ENCODE data around the gene USP10. TPM values are rescaled to one million over a fixed set of nuclear protein-coding genes. Genes with fewer than 3 reads are reported as not detected.

The USP10 gene
- total and polyA plus RNA-seq, 2 donors (not counting 1 experiment from before 2014, with no cell fraction given) = 48.9 to 134 TPM

DNA sequence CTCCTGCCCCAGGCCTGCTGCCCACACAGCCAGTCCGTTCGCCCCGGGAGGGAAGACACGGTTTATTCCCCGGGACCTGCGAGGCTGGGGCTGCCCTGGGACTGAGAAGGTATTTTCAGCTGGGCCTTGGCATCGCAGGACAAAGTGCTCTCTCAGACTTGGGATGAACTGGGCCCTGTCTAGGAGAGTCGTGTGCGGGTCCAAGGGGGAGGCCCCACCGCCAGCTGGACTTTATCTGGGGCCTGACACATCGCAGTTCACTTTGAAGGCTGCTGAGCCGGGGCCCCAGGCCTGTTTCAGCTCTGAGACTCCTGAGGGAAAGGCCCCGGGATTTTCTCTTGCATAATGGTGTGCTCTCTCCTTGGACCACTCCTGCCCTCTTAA lies 126.8 kb downstream of the USP10 start:
- DNase-seq = no peak
- intact Hi-C loops (cut with micrococcal nuclease) = no loop called here
- Histone ChIP-seq H3K4me2 (replicated peaks; ENCODE audit: low read depth, low read length, poor library complexity, severe bottlenecking) (no peak overlapping the region), H3K4me1 (ENCODE audit: control insufficient read depth in 2 of 2, insufficient read depth in 2 of 2, low read length in 2 of 2) (no peaks in the 10 kb centered on the region), H3K36me3 (replicated peaks in 1 of 2; ENCODE audit: control extremely low read depth in 1 of 2, control insufficient read depth in 1 of 2, extremely low read depth in 1 of 2, insufficient read depth in 2 of 2, low read length in 1 of 2) (no peaks in the 10 kb centered on the region), H3K4me3 (ENCODE audit: control extremely low read depth in 1 of 5, extremely low read depth in 1 of 5, insufficient read depth in 1 of 5, low read depth in 2 of 5, low read length in 4 of 5) (no peak overlapping the region), H3K27ac (ENCODE audit: low read length in 2 of 2) (no peak overlapping the region), H3K9ac (ENCODE audit: low read length) (no peak overlapping the region), H3K79me2 (ENCODE audit: control insufficient read depth, insufficient read depth, low read length) (no peaks in the 10 kb centered on the region), H3K9me3 (ENCODE audit: control extremely low read depth in 1 of 3, control insufficient read depth in 2 of 3, insufficient read depth in 1 of 3, low read length in 2 of 3) (peaks cover 0 to 3% (median 0%) of the 10 kb centered on the region in 3 donors), H4K20me1 (ENCODE audit: control insufficient read depth, insufficient read depth, low read length, poor library complexity, severe bottlenecking) (no peaks in the 10 kb centered on the region), H3K27me3 (replicated peaks in 1 of 4; ENCODE audit: control extremely low read depth in 1 of 4, control insufficient read depth in 3 of 4, insufficient read depth in 4 of 4, low read length in 3 of 4) (peaks cover 0 to 18% (median 3%) of the 10 kb centered on the region in 4 experiments), H2AFZ (ENCODE audit: insufficient read depth, low read depth, low read length, poor library complexity, severe bottlenecking) (no peak overlapping the region)
- Mint-ChIP-seq H3K9me3 (ENCODE audit: insufficient read depth) (no peaks in the 10 kb centered on the region), H3K27ac (no peak overlapping the region), H3K4me1 (no peaks in the 10 kb centered on the region), H3K4me3 (no peak overlapping the region), H3K27me3 (peaks cover 35% of the 10 kb centered on the region)
- WGBS (ENCODE audit: insufficient coverage) = 97% methylated on average over 12 of the region's 13 CpGs
- no peak for ATAC-seq (ENCODE audit: low read depth)
- CTCF ChIA-PET = interaction anchor here (0.6 kb wide), 1 partner anchor 15 kb away, joined by 3 read pairs; no protein-coding TSS in a partner anchor
- POLR2A ChIA-PET = no interaction called here
- TF ChIP-seq, protein P1, sequence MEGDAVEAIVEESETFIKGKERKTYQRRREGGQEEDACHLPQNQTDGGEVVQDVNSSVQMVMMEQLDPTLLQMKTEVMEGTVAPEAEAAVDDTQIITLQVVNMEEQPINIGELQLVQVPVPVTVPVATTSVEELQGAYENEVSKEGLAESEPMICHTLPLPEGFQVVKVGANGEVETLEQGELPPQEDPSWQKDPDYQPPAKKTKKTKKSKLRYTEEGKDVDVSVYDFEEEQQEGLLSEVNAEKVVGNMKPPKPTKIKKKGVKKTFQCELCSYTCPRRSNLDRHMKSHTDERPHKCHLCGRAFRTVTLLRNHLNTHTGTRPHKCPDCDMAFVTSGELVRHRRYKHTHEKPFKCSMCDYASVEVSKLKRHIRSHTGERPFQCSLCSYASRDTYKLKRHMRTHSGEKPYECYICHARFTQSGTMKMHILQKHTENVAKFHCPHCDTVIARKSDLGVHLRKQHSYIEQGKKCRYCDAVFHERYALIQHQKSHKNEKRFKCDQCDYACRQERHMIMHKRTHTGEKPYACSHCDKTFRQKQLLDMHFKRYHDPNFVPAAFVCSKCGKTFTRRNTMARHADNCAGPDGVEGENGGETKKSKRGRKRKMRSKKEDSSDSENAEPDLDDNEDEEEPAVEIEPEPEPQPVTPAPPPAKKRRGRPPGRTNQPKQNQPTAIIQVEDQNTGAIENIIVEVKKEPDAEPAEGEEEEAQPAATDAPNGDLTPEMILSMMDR (IDR thresholded peaks at IDR 0.05) = no peak
- no peak for TF ChIP-seq EZH2 (IDR thresholded peaks at IDR 0.05; ENCODE audit: borderline replicate concordance, insufficient read depth, low read depth, low read length, poor library complexity, severe bottlenecking)

DNA sequence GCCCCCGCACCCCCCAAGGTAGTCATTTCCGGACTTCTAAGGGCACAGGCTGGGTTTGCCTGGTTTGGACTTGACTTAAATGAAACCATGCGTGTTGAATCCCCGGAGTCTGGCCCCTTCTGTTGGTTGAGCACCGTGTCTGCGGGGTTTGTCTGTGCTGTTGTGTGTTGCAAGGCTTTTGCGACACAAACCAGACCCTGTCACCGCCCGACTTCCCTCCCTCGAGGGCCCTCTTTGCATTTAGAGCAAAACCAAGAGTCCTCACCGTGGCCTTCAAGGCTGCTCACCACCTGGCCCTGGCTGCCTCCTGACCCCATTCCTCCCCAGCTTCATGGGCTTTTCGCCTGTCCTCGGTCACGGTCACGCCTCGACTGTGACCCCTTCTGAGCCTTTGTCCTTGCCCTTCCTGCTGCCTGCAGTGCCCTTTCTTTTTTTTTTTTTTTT lies 127.4 kb downstream of the USP10 start:
- H3K4me2 ChIP-seq (replicated peaks; ENCODE audit: low read depth, low read length, poor library complexity, severe bottlenecking) = no peak overlapping the region
- H3K36me3 ChIP-seq (replicated peaks in 1 of 2; ENCODE audit: control extremely low read depth in 1 of 2, control insufficient read depth in 1 of 2, extremely low read depth in 1 of 2, insufficient read depth in 2 of 2, low read length in 1 of 2) = no peaks in the 10 kb centered on the region
- peaks cover 29% of the 10 kb centered on the region for H3K27me3 Mint-ChIP-seq
- TF ChIP-seq EZH2 (IDR thresholded peaks at IDR 0.05; ENCODE audit: borderline replicate concordance, insufficient read depth, low read depth, low read length, poor library complexity, severe bottlenecking) = no peak
- TF ChIP-seq, protein P1 (IDR thresholded peaks at IDR 0.05) = no peak
- no peaks in the 10 kb centered on the region for H3K79me2 ChIP-seq (ENCODE audit: control insufficient read depth, insufficient read depth, low read length)
- H3K27ac Mint-ChIP-seq = no peak overlapping the region
- no peaks in the 10 kb centered on the region for H4K20me1 ChIP-seq (ENCODE audit: control insufficient read depth, insufficient read depth, low read length, poor library complexity, severe bottlenecking)
- no peak overlapping the region for H3K27ac ChIP-seq (ENCODE audit: low read length in 2 of 2)
- H3K4me3 Mint-ChIP-seq = no peak overlapping the region
- H3K9ac ChIP-seq (ENCODE audit: low read length) = no peak overlapping the region
- ATAC-seq (ENCODE audit: low read depth) (no peak), DNase-seq (no peak)
- intact Hi-C loops (cut with micrococcal nuclease) = no loop called here
- POLR2A ChIA-PET = no interaction called here
- H3K9me3 ChIP-seq (ENCODE audit: control extremely low read depth in 1 of 3, control insufficient read depth in 2 of 3, insufficient read depth in 1 of 3, low read length in 2 of 3) = peaks cover 0 to 3% (median 0%) of the 10 kb centered on the region in 3 donors
- no peaks in the 10 kb centered on the region for H3K9me3 Mint-ChIP-seq (ENCODE audit: insufficient read depth)
- no peaks in the 10 kb centered on the region for H3K4me1 ChIP-seq (ENCODE audit: control insufficient read depth in 2 of 2, insufficient read depth in 2 of 2, low read length in 2 of 2)
- no peak overlapping the region for H3K4me3 ChIP-seq (ENCODE audit: control extremely low read depth in 1 of 5, extremely low read depth in 1 of 5, insufficient read depth in 1 of 5, low read depth in 2 of 5, low read length in 4 of 5)
- 93% methylated on average over 15 of the region's 16 CpGs for WGBS (ENCODE audit: insufficient coverage)
- H2AFZ ChIP-seq (ENCODE audit: insufficient read depth, low read depth, low read length, poor library complexity, severe bottlenecking) = no peak overlapping the region
- H3K27me3 ChIP-seq (replicated peaks in 1 of 4; ENCODE audit: control extremely low read depth in 1 of 4, control insufficient read depth in 3 of 4, insufficient read depth in 4 of 4, low read length in 3 of 4) = peaks cover 0 to 12% (median under 1%) of the 10 kb centered on the region in 4 experiments
- H3K4me1 Mint-ChIP-seq = no peaks in the 10 kb centered on the region
- CTCF ChIA-PET = no interaction called here

All from B cell (primary cell).